SK-N-SH (cell line): ENCODE data around the gene COX7B2. TPM values are rescaled to one million over a fixed set of nuclear protein-coding genes. Genes with fewer than 3 reads are reported as not detected.

ENCODE experiments used
- CTCF ChIA-PET: fragments of 300-600, 350-600 bp; formaldehyde crosslinking; extraction: SDS; loops from one replicate; lab custom pipeline; 2021; lab: Yijun Ruan, JAX
- POLR2A ChIA-PET: fragments of 350-600 bp; sonication (Branson Sonifier 250); formaldehyde crosslinking; extraction: SDS; loops from one replicate; lab custom pipeline; 2020; ENCODE audit warnings: antibody characterized with exemption, inconsistent platforms; lab: Yijun Ruan, JAX
- DNase-seq: peaks from one replicate; pipeline ENCODE4 v3.0.0; 2012
- H2AFZ ChIP-seq: fragments of 200-600 bp; sonication (generic); 2 replicates; pipeline ENCODE4 v1.8.1; 2016; ENCODE audit warnings: antibody characterized with exemption, mild to moderate bottlenecking, low read depth
- H3F3A ChIP-seq: fragments of 200-600 bp; sonication (generic); replicated peaks from 2 replicates; pipeline ENCODE3; 2016; ENCODE audit warnings: antibody characterized with exemption, mild to moderate bottlenecking; ENCODE audit not compliant: insufficient read depth
- H3K27ac ChIP-seq, 2 experiments: fragments of 200-500 bp in 1 of 2; fragments of 200-600 bp in 1 of 2; sonication (Bioruptor generic) in 1 of 2; sonication (generic), shearing (Covaris generic) in 1 of 2; 2 replicates each; pipeline versions ENCODE4 v1.5.1 to v1.6.1; 2014 to 2016; ENCODE audit warnings: low read depth in 2 of 2, inconsistent platforms in 1 of 2, low read length in 1 of 2, mild to moderate bottlenecking in 1 of 2, mixed read lengths in 1 of 2
- H3K27me3 ChIP-seq: fragments of 200-600 bp; sonication (generic), shearing (Covaris generic); 2 replicates; pipeline ENCODE4 v1.6.1; 2016; ENCODE audit warnings: mixed run types; ENCODE audit not compliant: insufficient read depth
- H3K36me3 ChIP-seq, 2 experiments: fragments of 200-500 bp in 1 of 2; fragments of 200-600 bp in 1 of 2; sonication (Bioruptor generic) in 1 of 2; sonication (generic) in 1 of 2; replicated peaks in 1 of 2; 2 replicates each; pipeline versions ENCODE3 to v1.5.1; 2014 to 2016; ENCODE audit warnings: low read length in 1 of 2, mild to moderate bottlenecking in 1 of 2; ENCODE audit not compliant: insufficient read depth in 2 of 2, control insufficient read depth in 1 of 2
- H3K4me1 ChIP-seq, 2 experiments: fragments of 200-500 bp in 1 of 2; fragments of 200-600 bp in 1 of 2; sonication (Bioruptor generic) in 1 of 2; sonication (generic), shearing (Covaris generic) in 1 of 2; 2 replicates each; pipeline versions ENCODE4 v1.5.1 to v1.6.1; 2014 to 2016; ENCODE audit warnings: low read depth in 1 of 2, low read length in 1 of 2, mixed run types in 1 of 2; ENCODE audit not compliant: insufficient read depth in 2 of 2, control insufficient read depth in 1 of 2
- H3K4me2 ChIP-seq: fragments of 200-600 bp; sonication (generic), shearing (Covaris generic); 2 replicates; pipeline ENCODE4 v1.6.1; 2017; ENCODE audit warnings: mixed run types
- H3K4me3 ChIP-seq, 2 experiments: fragments of 200-500 bp in 1 of 2; fragments of 200-600 bp in 1 of 2; sonication (Bioruptor generic) in 1 of 2; sonication (generic), shearing (Covaris generic) in 1 of 2; 2 replicates each; pipeline versions ENCODE4 v1.5.1 to v1.8.1; 2014 to 2016; ENCODE audit warnings: low read depth in 2 of 2, inconsistent platforms in 1 of 2, low read length in 1 of 2, mild to moderate bottlenecking in 1 of 2, mixed read lengths in 1 of 2, moderate library complexity in 1 of 2
- H3K79me2 ChIP-seq: fragments of 200-600 bp; sonication (generic); 2 replicates; pipeline ENCODE4 v1.8.1; 2017; ENCODE audit warnings: mild to moderate bottlenecking; ENCODE audit not compliant: insufficient read depth
- H3K9ac ChIP-seq: fragments of 200-600 bp; sonication (generic); 2 replicates; pipeline ENCODE4 v1.6.1; 2017; ENCODE audit warnings: mixed run types
- H3K9me2 ChIP-seq: fragments of 200-600 bp; sonication (generic); 2 replicates; pipeline ENCODE4 v1.6.1; 2017; ENCODE audit warnings: mixed run types
- H3K9me3 ChIP-seq: fragments of 200-600 bp; sonication (generic); 2 replicates; pipeline ENCODE4 v1.6.1; 2017; ENCODE audit warnings: mixed run types, mild to moderate bottlenecking, moderate library complexity
- H4K20me1 ChIP-seq: fragments of 200-600 bp; sonication (generic); 2 replicates; pipeline ENCODE4 v1.6.1; 2017; ENCODE audit warnings: mild to moderate bottlenecking, mixed run types; ENCODE audit not compliant: insufficient read depth
- CHD2 ChIP-seq: fragments of 150-350 bp; IDR thresholded peaks from 2 replicates; pipeline ENCODE4 v1.6.1; 2018; ENCODE audit warnings: low read length; ENCODE audit not compliant: partially characterized antibody
- EZH2phosphoT487 ChIP-seq: fragments of 200-600 bp; sonication (generic); IDR thresholded peaks from 2 replicates; pipeline ENCODE4 v1.6.1; 2017; ENCODE audit warnings: low read depth, mixed run types, mild to moderate bottlenecking, antibody characterized with exemption, moderate library complexity, borderline replicate concordance
- FOXJ3 ChIP-seq: sonication (generic); formaldehyde crosslinking; IDR thresholded peaks from 2 replicates; pipeline ENCODE4 v1.5.1; 2020; ENCODE audit warnings: mild to moderate bottlenecking, missing genetic modification reagents
- NFIC ChIP-seq: IDR thresholded peaks from 2 replicates; pipeline ENCODE4 v1.4.0; 2012; ENCODE audit warnings: borderline replicate concordance
- NRF1 ChIP-seq: IDR thresholded peaks from 2 replicates; pipeline ENCODE4 v1.6.1; 2012; ENCODE audit warnings: low read depth, mild to moderate bottlenecking, low read length
- PBX3 ChIP-seq: IDR thresholded peaks from 2 replicates; pipeline ENCODE4; 2012
- POLR2AphosphoS5 ChIP-seq: IDR thresholded peaks from 2 replicates; pipeline ENCODE4 v1.6.1; 2012; ENCODE audit warnings: low read depth, low read length
- RCOR1 ChIP-seq: fragments of 150-350 bp; IDR thresholded peaks from 2 replicates; pipeline ENCODE4 v1.6.1; 2017; ENCODE audit warnings: antibody characterized with exemption, low read length
- SIN3A ChIP-seq: IDR thresholded peaks from 2 replicates; pipeline ENCODE4 v1.6.1; 2012; ENCODE audit warnings: low read depth, mild to moderate bottlenecking, low read length, moderate library complexity, borderline replicate concordance
- SMC3 ChIP-seq: IDR thresholded peaks from 2 replicates; pipeline ENCODE4 v1.6.1; 2012; ENCODE audit warnings: low read depth, low read length, improper control_type of control experiment
- TAF1 ChIP-seq: IDR thresholded peaks from 2 replicates; pipeline ENCODE4 v1.6.1; 2012; ENCODE audit warnings: low read depth, mild to moderate bottlenecking, low read length, moderate library complexity, borderline replicate concordance
- TEAD4 ChIP-seq: IDR thresholded peaks from 2 replicates; pipeline ENCODE4 v1.4.0; 2012; ENCODE audit warnings: mild to moderate bottlenecking, borderline replicate concordance; ENCODE audit not compliant: insufficient read depth
- USF1 ChIP-seq: IDR thresholded peaks from 2 replicates; pipeline ENCODE4 v1.4.0; 2012; ENCODE audit warnings: low read depth, borderline replicate concordance
- YY1 ChIP-seq: IDR thresholded peaks from 2 replicates; pipeline ENCODE4 v1.4.0; 2012; ENCODE audit warnings: low read depth, mild to moderate bottlenecking
- ZBTB33 ChIP-seq: IDR thresholded peaks from 2 replicates; pipeline ENCODE4 v1.4.0; 2012; ENCODE audit warnings: low read depth, borderline replicate concordance
- WGBS: methylation state at CpG from one replicate; pipeline ENCODE4 v1.1.6; 2017; ENCODE audit warnings: low lambda C conversion rate; 5-methylcytosine and 5-hydroxymethylcytosine counted together
- polyA plus RNA-seq, 3 experiments: library from polyadenylated mRNA; depleted of rRNA; stranded (reverse); fragments of >200 nt; gene quantifications; 2 replicates each; pipeline ENCODE4 v1.2.3, GENCODE V29; 2012

COX7B2 gene
- polyA plus RNA-seq, 1 of the 3 experiments (the other 2 are of a cell fraction), result not detected

GRCh38 chr4:46933686-46934085, 24.6 kb upstream of the COX7B2 start:
- 0% methylated on average over 3 of the region's 3 CpGs for WGBS
- H3K4me2 ChIP-seq, result no peak overlapping the region
- no peak overlapping the region for H2AFZ ChIP-seq
- no peaks in the 10 kb centered on the region for H3K36me3 ChIP-seq
- no peaks in the 10 kb centered on the region; a peak in 1 of 4 replicates for H3K4me1 ChIP-seq
- ChIA-PET CTCF (interaction anchor here (1.3 to 1.5 kb wide), 2 partner anchors 12 to 100 kb away, joined by 3 to 5 read pairs; no protein-coding TSS in a partner anchor), POLR2A (no interaction called here)
- H3K27ac ChIP-seq, result no peak overlapping the region
- H3K9ac ChIP-seq, result no peak overlapping the region
- H3K27me3 ChIP-seq, result no peaks in the 10 kb centered on the region; the same call in 1 of the 2 replicates
- H3F3A ChIP-seq, result no peaks in the 10 kb centered on the region
- no peaks in the 10 kb centered on the region for H3K9me2 ChIP-seq
- no peak for TF ChIP-seq ZBTB33
- TF ChIP-seq YY1, result no peak
- no peak for TF ChIP-seq PBX3
- TF ChIP-seq TEAD4, result no peak
- no peak for TF ChIP-seq FOXJ3 (CRISPR knock-in tag)
- TF ChIP-seq TAF1, result no peak
- TF ChIP-seq CHD2, result no peak
- no peak for TF ChIP-seq RCOR1
- TF ChIP-seq EZH2phosphoT487, result no peak
- no peak for TF ChIP-seq SIN3A
- no peak for TF ChIP-seq NRF1
- no peak for TF ChIP-seq POLR2AphosphoS5
- TF ChIP-seq NFIC, result no peak
- no peak for TF ChIP-seq USF1
- TF ChIP-seq SMC3, result no peak
- H3K4me3 ChIP-seq, result no peak overlapping the region
- H4K20me1 ChIP-seq, result no peaks in the 10 kb centered on the region
- H3K9me3 ChIP-seq, result no peaks in the 10 kb centered on the region
- no peak for DNase-seq
- no peaks in the 10 kb centered on the region for H3K79me2 ChIP-seq
